ENCODE results near the gene MPPED1.

DNA sequence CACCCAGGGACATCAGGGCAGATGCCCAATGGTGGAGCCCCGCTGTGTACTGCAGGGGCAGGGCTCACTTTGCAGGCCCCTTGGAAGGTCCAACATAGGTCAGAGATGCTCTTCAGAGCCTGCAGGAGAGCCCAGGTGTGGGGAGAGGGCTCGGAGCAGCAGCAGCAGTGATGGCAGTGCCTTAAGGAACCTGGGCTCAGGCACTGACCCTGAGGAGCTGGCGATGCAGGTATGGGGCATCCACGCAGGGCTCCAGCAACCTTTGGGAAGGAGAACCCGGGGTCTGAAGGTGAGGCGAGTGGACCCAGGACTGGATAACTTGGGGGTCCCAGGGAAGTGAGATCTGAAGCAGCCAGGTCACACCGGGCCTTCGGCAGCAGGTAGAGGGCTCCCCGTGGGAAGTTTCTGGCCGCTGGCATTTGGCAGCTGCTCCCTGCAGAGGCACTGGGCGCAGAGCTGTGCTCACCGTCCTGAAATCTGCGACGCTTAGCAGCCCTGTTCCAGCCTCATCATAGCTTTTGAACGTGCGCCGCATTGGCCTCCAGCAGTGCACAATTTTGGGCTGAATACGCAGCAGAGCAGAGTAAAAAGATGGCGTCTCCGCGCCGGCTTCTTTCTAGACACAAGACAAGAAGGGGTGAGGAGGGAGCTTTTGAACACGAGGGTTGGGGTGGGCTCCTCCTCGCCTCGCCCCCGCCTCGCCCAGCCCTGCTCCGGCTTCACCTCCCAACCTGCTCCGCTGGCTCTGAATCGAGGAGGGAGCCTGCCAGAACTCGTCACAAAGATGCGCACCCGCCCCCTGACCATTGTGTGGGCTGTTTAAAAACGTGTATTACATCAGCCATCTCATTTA is 118.8 kb downstream of the MPPED1 start:
- TF ChIP-seq, protein P1, sequence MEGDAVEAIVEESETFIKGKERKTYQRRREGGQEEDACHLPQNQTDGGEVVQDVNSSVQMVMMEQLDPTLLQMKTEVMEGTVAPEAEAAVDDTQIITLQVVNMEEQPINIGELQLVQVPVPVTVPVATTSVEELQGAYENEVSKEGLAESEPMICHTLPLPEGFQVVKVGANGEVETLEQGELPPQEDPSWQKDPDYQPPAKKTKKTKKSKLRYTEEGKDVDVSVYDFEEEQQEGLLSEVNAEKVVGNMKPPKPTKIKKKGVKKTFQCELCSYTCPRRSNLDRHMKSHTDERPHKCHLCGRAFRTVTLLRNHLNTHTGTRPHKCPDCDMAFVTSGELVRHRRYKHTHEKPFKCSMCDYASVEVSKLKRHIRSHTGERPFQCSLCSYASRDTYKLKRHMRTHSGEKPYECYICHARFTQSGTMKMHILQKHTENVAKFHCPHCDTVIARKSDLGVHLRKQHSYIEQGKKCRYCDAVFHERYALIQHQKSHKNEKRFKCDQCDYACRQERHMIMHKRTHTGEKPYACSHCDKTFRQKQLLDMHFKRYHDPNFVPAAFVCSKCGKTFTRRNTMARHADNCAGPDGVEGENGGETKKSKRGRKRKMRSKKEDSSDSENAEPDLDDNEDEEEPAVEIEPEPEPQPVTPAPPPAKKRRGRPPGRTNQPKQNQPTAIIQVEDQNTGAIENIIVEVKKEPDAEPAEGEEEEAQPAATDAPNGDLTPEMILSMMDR (IDR thresholded peaks at IDR 0.05; ENCODE audit: insufficient read depth, low read depth, low read length), result no peak
- no peak for TF ChIP-seq EZH2 (IDR thresholded peaks at IDR 0.05; ENCODE audit: insufficient read depth, low read length)

Data from astrocyte (in vitro differentiated cells and primary cell).